ENCODE measurements around the gene NDUFS4. TPM values are rescaled to one million over a fixed set of nuclear protein-coding genes. Genes with fewer than 3 reads are reported as not detected.
"Not testable (repeated sequence)": the region's sequence is repeated elsewhere in the genome, so short reads cannot be mapped to it uniquely, and the experiment has no call there.

Gene NDUFS4
- total RNA-seq, 4 donors from 2014 or later = 30.4 to 99.7 (median 80.8) TPM

- no peak overlapping the region for H3K27ac ChIP-seq
- in situ Hi-C loops (cut with MboI; ENCODE audit: low pct_ligation_motif_present in 1 of 4, low pct_unique_long_range_greater_than_20kb in 1 of 4, low sequenced_read_pairs in 3 of 4) (no loop called here), intact Hi-C loops (cut with DNase I; ENCODE audit: low total_unique reads) (no loop called here)
- H3K4me3 ChIP-seq = no peak overlapping the region
- no peak for DNase-seq
- no peaks in the 10 kb centered on the region for H3K27me3 ChIP-seq
- no peaks in the 10 kb centered on the region for H3K36me3 ChIP-seq
- 59 to 69% methylated on average over 2 of the region's 2 CpGs for WGBS, 2 donors (ENCODE audit: low coverage in 1 of 2)
- TF ChIP-seq EP300 (IDR thresholded peaks at IDR 0.05; ENCODE audit: low read depth) (no peak), POLR2A (IDR thresholded peaks at IDR 0.05) (no peak), POLR2AphosphoS5 (IDR thresholded peaks at IDR 0.05) (no peak)
- TF ChIP-seq, protein P1, sequence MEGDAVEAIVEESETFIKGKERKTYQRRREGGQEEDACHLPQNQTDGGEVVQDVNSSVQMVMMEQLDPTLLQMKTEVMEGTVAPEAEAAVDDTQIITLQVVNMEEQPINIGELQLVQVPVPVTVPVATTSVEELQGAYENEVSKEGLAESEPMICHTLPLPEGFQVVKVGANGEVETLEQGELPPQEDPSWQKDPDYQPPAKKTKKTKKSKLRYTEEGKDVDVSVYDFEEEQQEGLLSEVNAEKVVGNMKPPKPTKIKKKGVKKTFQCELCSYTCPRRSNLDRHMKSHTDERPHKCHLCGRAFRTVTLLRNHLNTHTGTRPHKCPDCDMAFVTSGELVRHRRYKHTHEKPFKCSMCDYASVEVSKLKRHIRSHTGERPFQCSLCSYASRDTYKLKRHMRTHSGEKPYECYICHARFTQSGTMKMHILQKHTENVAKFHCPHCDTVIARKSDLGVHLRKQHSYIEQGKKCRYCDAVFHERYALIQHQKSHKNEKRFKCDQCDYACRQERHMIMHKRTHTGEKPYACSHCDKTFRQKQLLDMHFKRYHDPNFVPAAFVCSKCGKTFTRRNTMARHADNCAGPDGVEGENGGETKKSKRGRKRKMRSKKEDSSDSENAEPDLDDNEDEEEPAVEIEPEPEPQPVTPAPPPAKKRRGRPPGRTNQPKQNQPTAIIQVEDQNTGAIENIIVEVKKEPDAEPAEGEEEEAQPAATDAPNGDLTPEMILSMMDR (IDR thresholded peaks at IDR 0.05) = no peak
- H3K4me1 ChIP-seq = peaks cover 0 to 22% (median 3%) of the 10 kb centered on the region in 4 donors
- no peaks in the 10 kb centered on the region for H3K9me3 ChIP-seq
Observed at GRCh38 chr5:53545744-53546143, 14.7 kb upstream of the NDUFS4 start.

DNA sequence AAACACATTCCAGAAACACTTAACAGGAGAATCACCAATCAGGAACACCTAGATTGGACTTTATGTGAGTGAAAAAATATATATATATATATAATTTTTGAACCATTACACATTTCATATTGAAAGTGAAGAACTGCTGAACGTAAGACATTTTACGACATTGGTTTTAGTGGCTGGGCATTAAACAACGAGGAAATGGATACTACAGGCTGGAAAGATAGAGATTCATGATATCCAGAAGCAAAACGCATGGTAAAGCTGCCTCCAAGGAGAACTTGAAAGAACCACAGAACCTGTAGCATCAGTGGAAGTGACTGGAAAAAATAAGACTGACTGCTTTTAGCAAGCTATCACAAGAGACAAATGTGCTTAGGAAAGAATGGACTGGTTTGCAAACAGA lies 13.2 kb upstream of the NDUFS4 start:
- in situ Hi-C loops (cut with MboI; ENCODE audit: low pct_ligation_motif_present in 1 of 4, low pct_unique_long_range_greater_than_20kb in 1 of 4, low sequenced_read_pairs in 3 of 4) = no loop called here
- H3K27me3 ChIP-seq = no peaks in the 10 kb centered on the region
- intact Hi-C loops (cut with DNase I; ENCODE audit: low total_unique reads) = no loop called here
- no peaks in the 10 kb centered on the region for H3K9me3 ChIP-seq
- TF ChIP-seq, protein P1 (IDR thresholded peaks at IDR 0.05) = no peak
- TF ChIP-seq EP300 (IDR thresholded peaks at IDR 0.05; ENCODE audit: low read depth) (no peak), POLR2AphosphoS5 (IDR thresholded peaks at IDR 0.05) (no peak)
- peaks cover 0 to 22% (median 3%) of the 10 kb centered on the region in 4 donors for H3K4me1 ChIP-seq
- DNase-seq = no peak
- H3K4me3 ChIP-seq = no peak overlapping the region
- no peak overlapping the region for H3K27ac ChIP-seq
- WGBS, 2 donors (ENCODE audit: low coverage in 1 of 2) = 47 to 63% methylated on average over 2 to 4 of the region's 4 CpGs
- no peaks in the 10 kb centered on the region for H3K36me3 ChIP-seq

- H3K27me3 ChIP-seq; in situ Hi-C loops (cut with MboI; ENCODE audit: low pct_ligation_motif_present in 1 of 4, low pct_unique_long_range_greater_than_20kb in 1 of 4, low sequenced_read_pairs in 3 of 4); H3K9me3 ChIP-seq; H3K4me3 ChIP-seq; intact Hi-C loops (cut with DNase I; ENCODE audit: low total_unique reads); H3K36me3 ChIP-seq: not testable (repeated sequence)
- peak; percentile 51 for DNase-seq
- Histone ChIP-seq H3K4me1 (peaks cover 0 to 22% (median 3%) of the 10 kb centered on the region in 4 donors), H3K27ac (peak overlapping the region in 3 of 4 donors; percentile 16 to 44 (median 34))
- WGBS, 2 donors (ENCODE audit: low coverage in 1 of 2) = 61 to 63% methylated on average over 3 to 7 of the region's 7 CpGs
Observed at GRCh38 chr5:53548501-53548900, 11.9 kb upstream of the NDUFS4 start.

- in situ Hi-C loops (cut with MboI; ENCODE audit: low pct_ligation_motif_present in 1 of 4, low pct_unique_long_range_greater_than_20kb in 1 of 4, low sequenced_read_pairs in 3 of 4) (no loop called here), intact Hi-C loops (cut with DNase I; ENCODE audit: low total_unique reads) (no loop called here)
- 89 to 94% methylated on average over 2 of the region's 2 CpGs for WGBS, 2 donors (ENCODE audit: low coverage in 1 of 2)
- Histone ChIP-seq H3K4me1 (peaks cover 0 to 22% (median 3%) of the 10 kb centered on the region in 4 donors), H3K27ac (no peak overlapping the region), H3K4me3 (no peak overlapping the region), H3K27me3 (no peaks in the 10 kb centered on the region), H3K9me3 (no peaks in the 10 kb centered on the region), H3K36me3 (no peaks in the 10 kb centered on the region)
- TF ChIP-seq POLR2A (IDR thresholded peaks at IDR 0.05) (no peak), POLR2AphosphoS5 (IDR thresholded peaks at IDR 0.05) (no peak), EP300 (IDR thresholded peaks at IDR 0.05; ENCODE audit: low read depth) (no peak)
- TF ChIP-seq, protein P1 (IDR thresholded peaks at IDR 0.05) = no peak
- DNase-seq = no peak
Observed at GRCh38 chr5:53549792-53550191, 10.6 kb upstream of the NDUFS4 start.

DNA sequence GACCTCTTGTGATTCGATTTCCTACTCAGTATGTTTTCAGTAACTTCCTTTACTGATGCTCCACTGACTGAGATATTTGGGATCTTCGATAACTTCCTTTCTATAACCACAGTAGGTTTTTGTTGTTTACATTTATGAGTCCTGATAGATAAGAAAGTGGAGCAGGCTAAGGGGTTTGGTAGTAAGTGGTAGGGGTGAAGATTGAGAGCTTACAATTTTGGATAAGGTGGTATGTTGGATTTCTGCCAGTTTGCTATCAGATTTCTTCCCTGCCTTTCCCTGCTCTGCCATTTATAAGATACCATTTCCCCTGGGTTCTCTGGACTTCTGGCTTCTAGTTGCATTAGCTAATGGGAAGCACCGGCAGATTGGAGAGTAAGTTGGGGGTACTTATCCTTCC lies 7.9 kb upstream of the NDUFS4 start:
- H3K4me3 ChIP-seq = no peak overlapping the region
- 73 to 79% methylated on average over 3 of the region's 3 CpGs for WGBS, 2 donors (ENCODE audit: low coverage in 1 of 2)

More for the DNA sequence above, 7.9 kb upstream of the NDUFS4 start:
- Histone ChIP-seq H3K27ac (no peak overlapping the region), H3K4me1 (peaks cover 0 to 12% (median 3%) of the 10 kb centered on the region in 4 donors), H3K9me3 (no peaks in the 10 kb centered on the region), H3K27me3 (peaks cover 13% of the 10 kb centered on the region), H3K36me3 (no peaks in the 10 kb centered on the region)
- TF ChIP-seq POLR2AphosphoS5 (IDR thresholded peaks at IDR 0.05) (no peak), POLR2A (IDR thresholded peaks at IDR 0.05) (no peak), EP300 (IDR thresholded peaks at IDR 0.05; ENCODE audit: low read depth) (no peak)
- TF ChIP-seq, protein P1 (IDR thresholded peaks at IDR 0.05) = no peak
- no peak for DNase-seq
- in situ Hi-C loops (cut with MboI; ENCODE audit: low pct_ligation_motif_present in 1 of 4, low pct_unique_long_range_greater_than_20kb in 1 of 4, low sequenced_read_pairs in 3 of 4) = no loop called here
- intact Hi-C loops (cut with DNase I; ENCODE audit: low total_unique reads) = no loop called here
